Activated T-helper 2 cell treated with anti-CD3 and anti-CD28 coated beads, Interferon-gamma antibody, Interleukin-2, Interleukin-4, amounts not matched to agents 10 μg/mL and 5 μg/mL and 100 μg/mL, durations not matched to agents 14 hours and 24 hours and 36 hours (primary cell): ENCODE results near the gene VAMP2. TPM values are rescaled to one million over a fixed set of nuclear protein-coding genes. Genes with fewer than 3 reads are reported as not detected.
A peak's percentile ranks its signal among the peaks of the same experiment; 100 is the strongest.

Experiments
- DNase-seq: peaks from one replicate; pipeline ENCODE4 v3.0.0; 2021; ENCODE audit warnings: low spot score
- H3K27ac Mint-ChIP-seq: one replicate; pipeline ENCODE4 v1.8.0; 2021; ENCODE audit warnings: mixed read lengths
- H3K27me3 Mint-ChIP-seq: one replicate; pipeline ENCODE4 v1.8.0; 2021; ENCODE audit warnings: low read depth, mixed read lengths
- H3K36me3 Mint-ChIP-seq: one replicate; pipeline ENCODE4 v1.8.0; 2021; ENCODE audit warnings: low read depth, mixed read lengths
- H3K4me1 Mint-ChIP-seq: one replicate; pipeline ENCODE4 v1.8.0; 2021; ENCODE audit warnings: low read depth, mixed read lengths
- H3K4me3 Mint-ChIP-seq: one replicate; pipeline ENCODE4 v1.8.0; 2021; ENCODE audit warnings: low read depth, mild to moderate bottlenecking, moderate library complexity, mixed read lengths
- H3K9me3 Mint-ChIP-seq: one replicate; pipeline ENCODE4 v1.8.0; 2021; ENCODE audit warnings: mixed read lengths
- intact Hi-C: fragments of 100-400 bp; cut with micrococcal nuclease; formaldehyde crosslinking; loops from one replicate; pipeline ENCODE4 v1.15.1; 2023
- total RNA-seq: library from RNA; stranded (reverse); gene quantifications from 2 replicates; pipeline ENCODE4 v1.2.3, GENCODE V29; 2022

The VAMP2 gene
- total RNA-seq, 1 donor from 2014 or later: 44.6 TPM

DNA sequence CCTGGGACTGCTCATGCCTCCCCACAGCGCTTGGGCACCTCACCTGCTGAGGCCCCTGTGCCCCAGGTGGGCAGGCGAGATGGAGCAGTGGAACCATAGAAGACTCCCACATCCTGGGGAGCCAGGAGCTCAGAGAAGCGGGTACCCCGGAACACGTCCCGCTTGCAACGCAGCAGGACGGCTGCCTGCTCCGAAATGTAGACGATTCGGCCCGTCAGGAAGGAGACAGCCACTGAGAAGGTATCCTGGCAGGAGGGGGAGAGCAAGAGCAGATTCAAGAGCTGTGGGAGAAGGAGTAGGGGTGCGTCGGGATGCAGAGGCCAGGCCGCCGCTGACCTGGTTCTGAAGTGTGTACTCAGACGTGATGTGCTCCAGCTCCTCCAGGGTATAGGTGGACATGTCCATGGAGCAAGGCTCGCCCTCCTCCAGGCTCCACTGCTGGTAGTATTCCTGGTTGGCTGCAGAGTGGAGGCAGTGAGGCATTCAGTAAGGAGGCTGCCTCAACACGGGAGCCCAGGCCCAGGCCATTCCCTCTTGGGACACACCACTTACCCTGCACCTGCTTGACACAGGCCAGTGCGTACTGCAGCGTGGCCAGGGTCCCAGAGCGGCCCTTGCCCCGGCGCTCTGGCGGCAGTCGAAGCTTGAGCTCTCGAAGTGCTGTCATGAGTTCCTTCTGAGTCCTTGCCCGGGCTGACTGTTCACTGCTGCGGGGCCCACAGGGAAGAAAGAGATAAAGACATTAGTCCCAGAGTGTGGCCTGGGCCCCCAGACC lies 13.1 kb downstream of the VAMP2 start:
- intact Hi-C loops: no loop called here
- Mint-ChIP-seq H3K36me3 (peaks cover 44% of the 10 kb centered on the region), H3K9me3 (no peaks in the 10 kb centered on the region), H3K4me3 (no peak overlapping the region), H3K4me1 (peaks cover 25% of the 10 kb centered on the region), H3K27ac (peak overlapping the region; percentile 26), H3K27me3 (no peaks in the 10 kb centered on the region)
- DNase-seq: no peak

DNA sequence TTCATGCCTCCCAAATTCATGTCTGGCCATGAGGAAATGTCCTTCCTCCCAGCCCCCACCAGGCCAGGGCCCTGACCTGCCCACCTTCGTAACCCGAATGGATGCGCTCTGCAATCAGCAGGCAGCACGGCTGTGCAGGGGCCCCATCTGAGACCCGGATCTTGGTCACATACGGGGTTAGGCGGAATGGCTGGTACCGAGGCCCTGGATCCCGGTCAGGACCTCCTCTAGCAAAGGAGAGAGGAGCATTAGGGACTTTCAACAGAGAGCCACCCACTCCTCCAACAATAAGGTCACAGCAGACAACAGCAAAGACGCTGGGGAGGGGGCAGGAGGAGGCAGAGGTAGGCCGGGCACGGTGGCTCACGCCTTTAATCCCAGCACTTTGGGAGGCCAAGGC lies 14.2 kb downstream of the VAMP2 start:
- Mint-ChIP-seq H3K27me3 (no peaks in the 10 kb centered on the region), H3K4me1 (peaks cover 20% of the 10 kb centered on the region), H3K27ac (no peak overlapping the region), H3K36me3 (peaks cover 55% of the 10 kb centered on the region), H3K4me3 (no peak overlapping the region), H3K9me3 (no peaks in the 10 kb centered on the region)
- DNase-seq: no peak
- intact Hi-C loops: no loop called here

DNA sequence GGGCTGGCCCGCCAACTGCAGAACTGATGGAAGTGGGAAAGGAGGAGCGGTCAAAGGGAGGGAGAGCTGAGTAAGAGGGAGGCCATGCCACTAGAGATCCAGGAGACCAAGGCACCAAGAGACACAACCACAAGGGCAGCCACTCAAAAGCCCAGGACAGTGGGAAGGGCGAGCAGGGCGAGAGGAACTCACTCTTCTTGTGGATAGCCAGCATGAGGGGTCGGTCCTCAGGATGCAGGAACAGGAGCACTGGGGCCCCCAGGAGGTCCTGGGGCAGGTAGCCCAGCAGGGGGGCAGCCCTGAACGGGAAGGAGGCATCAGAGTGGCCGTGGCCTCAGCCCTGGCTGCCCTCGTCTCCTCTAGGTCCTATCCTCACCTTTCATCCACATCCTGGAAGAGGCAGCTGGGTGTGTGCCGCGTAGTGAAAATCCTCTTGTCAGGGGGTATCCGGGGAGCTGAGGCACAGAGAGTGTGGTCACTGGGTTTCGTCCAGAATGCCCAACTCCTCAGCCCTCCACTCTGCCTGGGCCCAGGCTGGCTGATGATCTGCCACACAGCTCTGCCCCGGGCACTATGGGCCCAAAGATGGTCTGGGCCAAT lies 14.8 kb downstream of the VAMP2 start:
- intact Hi-C loops: no loop called here
- H3K27ac Mint-ChIP-seq: no peak overlapping the region
- no peak for DNase-seq
- no peaks in the 10 kb centered on the region for H3K9me3 Mint-ChIP-seq
- H3K36me3 Mint-ChIP-seq: peaks cover 58% of the 10 kb centered on the region
- no peak overlapping the region for H3K4me3 Mint-ChIP-seq
- H3K27me3 Mint-ChIP-seq: no peaks in the 10 kb centered on the region
- H3K4me1 Mint-ChIP-seq: peaks cover 13% of the 10 kb centered on the region

DNA sequence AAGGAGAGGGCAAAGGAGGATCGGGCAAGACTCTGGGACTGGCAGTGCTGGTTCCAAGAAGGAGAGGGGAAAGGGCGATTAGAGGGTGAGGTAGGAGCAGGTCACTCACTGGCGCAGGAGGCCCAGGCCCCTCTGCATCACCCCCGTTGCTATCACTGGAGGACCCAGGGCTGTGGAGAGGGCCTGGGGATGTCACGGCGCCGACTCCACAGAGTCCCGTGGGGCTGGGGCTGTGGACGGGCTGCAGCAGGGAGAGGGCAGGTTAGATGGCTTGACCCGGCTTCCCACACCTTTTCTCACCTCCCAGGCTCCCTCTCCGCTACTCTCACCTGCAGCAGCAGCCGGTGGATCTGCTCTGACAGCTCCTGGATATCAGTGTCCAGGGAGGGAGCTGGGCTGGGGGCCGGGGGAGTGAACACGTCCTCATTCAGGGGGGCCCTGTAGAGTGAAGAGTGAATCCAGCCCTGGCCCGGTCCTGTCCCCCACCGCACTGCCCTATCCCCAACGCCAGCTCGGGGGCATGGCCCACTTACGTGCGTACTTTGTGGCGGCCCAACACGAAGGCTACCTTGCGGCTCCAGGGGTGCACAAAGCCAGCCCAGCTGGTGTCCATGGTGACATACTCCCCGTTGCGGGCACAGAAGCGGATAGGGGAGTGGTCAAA lies 15.5 kb downstream of the VAMP2 start:
- no peak for DNase-seq
- intact Hi-C loops: no loop called here
- Mint-ChIP-seq H3K4me3 (no peak overlapping the region), H3K27me3 (no peaks in the 10 kb centered on the region), H3K9me3 (no peaks in the 10 kb centered on the region), H3K27ac (no peak overlapping the region), H3K4me1 (peaks cover 7% of the 10 kb centered on the region), H3K36me3 (peaks cover 58% of the 10 kb centered on the region)

DNA sequence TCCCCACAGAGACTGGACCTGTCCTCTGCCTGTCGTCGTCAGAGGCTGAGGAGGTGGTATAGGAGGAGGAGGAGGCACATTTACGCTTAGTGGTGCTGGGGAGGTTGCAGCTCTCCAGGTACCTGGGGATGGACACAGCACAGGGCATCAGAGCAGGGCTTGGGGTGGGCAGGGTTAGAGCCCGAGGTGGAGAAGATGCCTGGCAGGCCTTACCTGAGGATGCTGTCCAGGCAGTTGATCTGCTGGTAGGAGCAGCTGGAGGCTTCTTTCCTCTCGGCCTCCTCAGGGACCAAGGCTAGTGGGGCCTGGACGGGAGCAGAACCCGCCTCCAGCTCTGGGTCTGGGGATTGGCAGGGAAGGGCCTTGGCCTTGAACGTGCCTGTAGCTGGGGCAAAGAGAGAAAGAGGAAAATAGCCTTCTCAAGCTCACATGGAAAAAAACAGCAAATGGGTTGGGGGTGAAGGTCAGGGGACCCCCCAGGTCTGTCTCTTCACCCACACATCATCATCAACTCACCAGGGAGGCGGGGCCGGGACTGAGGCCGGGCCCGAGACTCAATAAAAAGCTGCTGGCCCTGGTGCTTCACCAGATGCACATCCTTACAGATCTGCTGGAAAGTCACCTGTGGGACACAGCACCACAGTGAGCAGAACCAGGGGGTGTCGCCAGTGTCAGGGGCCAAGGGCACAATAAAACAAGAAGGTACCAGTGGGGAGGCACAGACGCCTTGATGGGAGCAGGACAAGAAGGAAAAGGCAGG lies 16.2 kb downstream of the VAMP2 start:
- no peak overlapping the region for H3K27ac Mint-ChIP-seq
- H3K9me3 Mint-ChIP-seq: no peaks in the 10 kb centered on the region
- no peaks in the 10 kb centered on the region for H3K27me3 Mint-ChIP-seq
- intact Hi-C loops: no loop called here
- H3K4me3 Mint-ChIP-seq: no peak overlapping the region
- no peak for DNase-seq
- H3K36me3 Mint-ChIP-seq: peaks cover 63% of the 10 kb centered on the region
- peaks cover 3% of the 10 kb centered on the region for H3K4me1 Mint-ChIP-seq

DNA sequence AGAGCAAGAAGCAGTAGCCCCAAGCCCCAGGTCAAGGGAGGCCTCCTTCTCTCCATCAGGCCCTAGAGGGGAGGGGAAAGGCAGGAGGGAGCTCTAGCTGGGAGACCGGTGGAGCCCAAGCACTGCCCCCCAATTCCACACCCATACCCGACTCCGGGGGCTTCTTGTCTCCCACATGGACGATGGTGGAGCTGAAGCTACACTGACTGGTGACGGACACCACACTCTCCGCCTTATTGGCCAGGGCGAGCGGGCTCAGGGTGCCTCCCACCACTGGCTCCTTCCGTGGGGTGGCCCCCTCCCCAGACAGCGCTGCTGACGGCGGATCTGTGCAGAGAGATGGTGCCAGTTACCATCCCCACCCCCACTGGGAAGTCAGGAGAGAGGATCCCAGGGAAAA lies 16.9 kb downstream of the VAMP2 start:
- Mint-ChIP-seq H3K27me3 (no peaks in the 10 kb centered on the region), H3K9me3 (no peaks in the 10 kb centered on the region), H3K36me3 (peaks cover 68% of the 10 kb centered on the region), H3K27ac (no peak overlapping the region), H3K4me3 (no peak overlapping the region), H3K4me1 (no peaks in the 10 kb centered on the region)
- DNase-seq: no peak
- intact Hi-C loops: no loop called here

DNA sequence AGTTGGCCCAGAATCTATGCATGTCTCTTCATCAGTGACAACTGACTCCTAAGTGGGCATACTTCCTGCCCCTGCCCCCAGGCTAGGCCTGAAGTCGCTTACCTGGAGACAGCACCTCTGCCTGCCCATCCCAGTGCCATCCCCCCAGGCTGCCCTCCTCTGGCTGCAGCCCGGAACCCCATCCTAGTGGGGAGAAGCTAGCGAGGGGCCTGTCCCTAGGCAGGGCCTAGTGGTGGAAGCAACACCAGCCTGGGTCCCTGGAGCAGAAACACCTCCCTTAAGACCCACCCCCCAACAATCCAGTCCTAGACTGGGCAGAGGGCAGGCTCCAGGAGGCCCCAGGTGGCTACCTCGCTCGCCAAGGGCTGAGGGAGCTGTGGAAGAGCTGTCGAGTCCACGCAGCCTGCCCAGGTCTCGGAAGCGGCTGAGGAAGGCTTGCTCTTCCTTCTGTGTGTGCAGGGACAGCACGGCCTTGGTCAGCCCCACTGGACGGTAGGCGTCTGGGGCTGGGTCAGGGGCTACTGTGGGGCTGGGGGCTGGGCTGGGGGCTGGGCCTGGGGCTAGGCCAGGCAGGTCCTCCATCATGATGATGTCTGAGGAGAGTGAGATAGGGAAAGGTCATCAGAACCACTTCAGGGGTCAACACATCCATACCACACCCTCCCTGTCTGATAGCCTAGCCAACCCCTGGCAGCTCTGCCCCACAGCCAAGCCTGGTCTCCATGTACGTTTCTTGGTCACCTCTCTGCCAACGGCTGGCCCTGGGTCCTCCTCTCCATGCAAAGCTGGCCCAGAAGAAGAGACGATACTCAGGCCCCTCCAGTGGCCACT lies 18.1 kb downstream of the VAMP2 start:
- Mint-ChIP-seq H3K36me3 (peaks cover 66% of the 10 kb centered on the region), H3K9me3 (no peaks in the 10 kb centered on the region), H3K27me3 (no peaks in the 10 kb centered on the region), H3K4me3 (no peak overlapping the region), H3K27ac (no peak overlapping the region), H3K4me1 (no peaks in the 10 kb centered on the region)
- intact Hi-C loops: no loop called here
- no peak for DNase-seq

DNA sequence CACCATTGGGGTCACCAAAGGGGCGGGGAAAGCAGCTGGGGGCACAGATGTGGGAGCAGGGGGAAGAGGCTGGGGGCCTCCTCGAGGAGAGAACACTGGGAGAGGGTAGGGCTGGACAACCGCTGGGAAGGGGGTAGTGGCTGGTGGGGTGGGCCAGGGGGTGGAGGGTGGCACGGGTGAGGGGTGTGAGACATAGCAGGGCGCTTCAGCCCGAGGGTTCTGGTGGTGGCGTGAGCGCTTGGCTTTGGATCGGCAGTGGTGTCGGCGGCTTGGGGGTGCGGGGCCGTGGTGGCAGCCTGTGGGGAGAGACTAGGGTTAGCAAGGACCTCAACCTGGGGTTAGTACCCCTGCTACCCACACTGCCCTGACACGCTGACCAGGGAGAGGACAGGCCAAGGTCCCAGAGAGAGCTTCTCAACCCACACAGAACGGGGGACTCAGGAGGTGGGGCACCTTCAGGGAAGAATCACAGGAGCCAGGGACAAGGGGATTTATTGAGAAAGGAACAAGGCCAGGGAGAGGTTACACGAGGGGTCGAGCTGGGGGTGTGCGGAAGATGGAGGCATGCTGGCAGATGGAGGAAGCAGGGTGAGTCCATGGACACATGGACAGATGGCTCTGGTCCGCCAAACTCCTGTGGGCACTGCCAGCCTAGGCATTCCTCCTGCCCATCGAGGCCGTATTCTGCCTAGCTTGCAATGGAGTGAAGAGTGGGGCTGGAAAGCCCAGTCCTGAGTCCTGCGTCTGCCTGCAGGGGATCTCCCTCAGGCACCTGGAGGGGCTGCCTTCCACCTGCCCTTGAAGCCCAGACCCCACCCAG lies 19.0 kb downstream of the VAMP2 start:
- Mint-ChIP-seq H3K4me1 (no peaks in the 10 kb centered on the region), H3K9me3 (no peaks in the 10 kb centered on the region)

DNA sequence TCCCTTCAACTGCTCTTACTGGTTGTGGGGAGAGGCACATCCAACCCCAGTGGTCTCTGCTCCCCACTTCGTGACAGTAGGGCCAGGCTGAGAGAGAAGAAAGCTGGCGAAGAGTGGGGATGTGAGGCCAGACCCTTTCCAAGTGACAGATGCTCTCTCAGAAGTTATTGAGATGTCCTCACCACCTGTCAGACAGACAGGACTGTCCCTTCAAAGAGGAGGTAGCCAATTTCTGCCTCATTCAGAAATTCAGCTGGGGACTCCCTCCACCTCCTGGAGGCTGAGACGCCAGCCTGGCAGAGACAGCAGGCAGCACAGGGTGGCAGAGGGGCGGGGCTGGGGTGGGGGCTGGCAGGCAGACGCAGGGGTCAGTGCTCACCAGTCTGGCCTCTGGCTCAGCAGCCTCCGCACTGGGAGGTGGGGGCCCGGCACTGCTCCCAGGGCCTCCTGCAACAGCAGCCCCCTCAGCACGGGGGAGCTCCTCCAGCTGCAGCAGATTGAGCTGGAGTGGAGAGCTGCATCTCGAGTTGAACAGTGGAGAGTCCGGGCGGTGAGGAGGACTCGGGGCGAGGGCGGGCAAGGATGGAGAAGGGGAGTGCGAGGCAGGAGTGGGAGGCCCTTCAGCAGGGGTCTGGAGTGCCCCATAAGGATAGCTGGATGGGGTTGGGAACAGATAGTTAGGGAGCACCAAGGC lies 19.7 kb downstream of the VAMP2 start:
- DNase-seq: no peak
- H3K4me1 Mint-ChIP-seq: no peaks in the 10 kb centered on the region
- no peak overlapping the region for H3K4me3 Mint-ChIP-seq
- H3K27me3 Mint-ChIP-seq: no peaks in the 10 kb centered on the region
- peaks cover 54% of the 10 kb centered on the region for H3K36me3 Mint-ChIP-seq
- no peaks in the 10 kb centered on the region for H3K9me3 Mint-ChIP-seq
- intact Hi-C loops: no loop called here
- no peak overlapping the region for H3K27ac Mint-ChIP-seq

More for the DNA sequence above, 19.0 kb downstream of the VAMP2 start:
- peaks cover 61% of the 10 kb centered on the region for H3K36me3 Mint-ChIP-seq
- no peak overlapping the region for H3K4me3 Mint-ChIP-seq
- intact Hi-C loops: no loop called here
- H3K27ac Mint-ChIP-seq: no peak overlapping the region
- no peak for DNase-seq
- no peaks in the 10 kb centered on the region for H3K27me3 Mint-ChIP-seq

DNA sequence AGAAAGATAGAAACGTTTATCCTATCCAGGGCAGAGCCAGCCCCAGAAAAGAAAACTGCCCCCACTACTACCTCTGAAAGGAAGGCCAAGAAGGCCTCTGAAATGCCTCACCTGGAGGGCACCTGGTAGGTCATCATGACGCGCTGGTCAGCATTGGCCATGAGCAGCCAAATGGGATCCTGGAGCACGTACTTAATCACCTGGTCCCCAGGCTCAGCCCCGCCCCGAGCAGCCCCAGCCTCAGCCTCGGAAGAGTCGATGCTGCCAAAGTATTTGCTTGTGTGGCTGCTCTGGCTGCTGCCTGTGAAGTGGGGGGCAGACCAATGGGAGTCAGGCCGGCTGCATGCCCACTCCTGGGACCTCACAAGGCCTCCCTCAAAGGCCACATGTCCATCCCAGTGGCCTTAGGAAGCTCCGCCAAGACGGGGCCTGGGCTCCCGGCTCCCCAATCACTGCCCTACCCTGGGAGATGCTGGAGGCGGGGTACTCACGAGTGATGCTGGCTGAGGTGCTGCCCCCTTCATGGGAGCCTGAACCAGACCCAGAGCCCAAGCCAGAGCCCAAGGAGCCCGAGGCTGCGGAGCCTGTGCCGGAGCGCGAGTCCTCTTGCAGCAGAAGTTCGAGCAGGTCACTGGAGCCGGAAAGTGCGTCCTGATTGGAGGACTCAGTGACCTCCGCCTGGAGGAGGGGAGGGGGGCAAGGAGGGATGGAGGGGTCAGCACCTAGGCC lies 20.4 kb downstream of the VAMP2 start:
- intact Hi-C loops: no loop called here
- Mint-ChIP-seq H3K4me1 (no peaks in the 10 kb centered on the region), H3K9me3 (no peaks in the 10 kb centered on the region), H3K27me3 (no peaks in the 10 kb centered on the region), H3K36me3 (peaks cover 49% of the 10 kb centered on the region), H3K4me3 (no peak overlapping the region), H3K27ac (no peak overlapping the region)
- no peak for DNase-seq

DNA sequence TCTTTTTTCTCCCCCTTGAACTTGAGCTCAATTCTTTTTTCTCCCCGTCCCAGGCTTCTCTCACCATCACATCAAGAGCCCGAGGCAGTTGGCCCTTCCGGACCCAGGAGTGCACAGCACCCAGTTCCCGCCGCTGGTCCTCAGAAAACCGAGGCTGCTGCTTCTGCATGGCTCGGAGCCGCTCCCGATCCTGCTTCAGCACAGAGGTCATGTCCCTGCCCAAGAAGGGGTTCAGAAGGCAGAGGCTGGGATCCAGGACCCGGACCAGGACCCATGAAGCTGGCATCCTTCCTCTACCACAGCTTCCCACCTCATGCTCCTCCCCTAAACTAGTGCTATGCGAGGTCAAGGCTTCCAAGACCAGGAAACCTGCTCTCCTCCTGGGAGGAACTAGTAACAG lies 21.0 kb downstream of the VAMP2 start:
- Mint-ChIP-seq H3K4me1 (peaks cover under 1% of the 10 kb centered on the region), H3K27ac (peak overlapping the region; percentile 29), H3K9me3 (no peaks in the 10 kb centered on the region), H3K36me3 (peaks cover 45% of the 10 kb centered on the region), H3K4me3 (no peak overlapping the region), H3K27me3 (peaks cover 1% of the 10 kb centered on the region)
- no peak for DNase-seq
- intact Hi-C loops: no loop called here
